Uterus (tissue), 4 donors: ENCODE data around the gene PTX4. TPM values are rescaled to one million over a fixed set of nuclear protein-coding genes. Genes with fewer than 3 reads are reported as not detected.

ENCODE experiments used
- DNase-seq, 2 donors: peaks; one replicate each; pipeline ENCODE4 v3.0.0-alpha.2; 2019 to 2020
- H3K27ac ChIP-seq, 2 donors: fragments of 200-600 bp; sonication (generic); 1 replicate in 1 of 2; 2 replicates in 1 of 2; pipeline ENCODE4 v1.5.1; 2016 to 2018
- H3K27me3 ChIP-seq, 2 donors: fragments of 200-600 bp; sonication (generic); one replicate each; pipeline ENCODE4 v1.5.1; 2018 to 2019; ENCODE audit warnings: control low read depth in 1 of 2
- H3K36me3 ChIP-seq, 2 donors: fragments of 200-600 bp; sonication (generic); one replicate each; pipeline ENCODE4 v1.5.1; 2019; ENCODE audit warnings: control low read depth in 1 of 2
- H3K4me1 ChIP-seq, 2 donors: fragments of 200-600 bp; sonication (generic); one replicate each; pipeline ENCODE4 v1.5.1; 2018 to 2019; ENCODE audit warnings: control low read depth in 1 of 2
- H3K4me3 ChIP-seq, 2 donors: fragments of 200-600 bp; sonication (generic); 1 replicate in 1 of 2; 2 replicates in 1 of 2; pipeline ENCODE4 v1.5.1; 2018 to 2019; ENCODE audit warnings: mild to moderate bottlenecking in 1 of 2
- H3K9me3 ChIP-seq, 2 donors: fragments of 200-600 bp; sonication (generic); one replicate each; pipeline ENCODE4 v1.5.1; 2019; ENCODE audit warnings: control low read depth in 1 of 2
- CTCF ChIP-seq, 4 experiments: fragments of 200-600 bp in 2 of 4; fragments of 450-650 bp in 2 of 4; sonication (generic) in 2 of 4; IDR thresholded peaks; one replicate each; pipeline ENCODE4 v1.5.1; 2016 to 2019; ENCODE audit warnings: antibody characterized with exemption in 4 of 4, mild to moderate bottlenecking in 2 of 4, moderate library complexity in 1 of 4
- POLR2A ChIP-seq, 2 donors: fragments of 450-650 bp; IDR thresholded peaks; one replicate each; pipeline ENCODE4 v1.6.1; 2016; ENCODE audit warnings: antibody characterized with exemption in 2 of 2, mild to moderate bottlenecking in 1 of 2, moderate library complexity in 1 of 2
- intact Hi-C: fragments of 100-400 bp; cut with DNase I; formaldehyde crosslinking; loops from one replicate; pipeline ENCODE4 v1.15.1; 2023; ENCODE audit warnings: low total_unique reads
- total RNA-seq, 4 donors: library from RNA; depleted of rRNA in 3 of 4; stranded (reverse); fragments of >200 nt in 3 of 4; gene quantifications; one replicate each; pipeline versions ENCODE4 v1.1.0 to v1.2.4, GENCODE V29; 2014 to 2023
- donor health status: DM: yes; HTN: yes; CAD: no.

The PTX4 gene
- under 1 TPM in 2 of 4 donors, not detected in 2; 0.28 to 0.52 TPM for total RNA-seq

GRCh38 chr16:1488619-1489018, at the start of gene PTX4:
Gene PTX4 (minus strand): TSS chr16:1488944. CDS start chr16:1488909, 35 bp downstream.
- H3K27ac ChIP-seq = no peak within 1 kb of the TSS
- intact Hi-C loops = no loop called here

GRCh38 chr16:1537763-1538289, 49.1 kb upstream of the PTX4 start:
- Histone ChIP-seq H3K9me3 (no peaks in the 10 kb centered on the region), H3K36me3 (no peaks in the 10 kb centered on the region), H3K27ac (peak overlapping the region in 1 of 2 donors; percentile 87), H3K4me3 (no peak overlapping the region), H3K4me1 (peaks cover 0 to 15% of the 10 kb centered on the region in 2 donors), H3K27me3 (no peaks in the 10 kb centered on the region)
- no peak for DNase-seq
- intact Hi-C loops = no loop called here
- TF ChIP-seq CTCF (IDR thresholded peaks at IDR 0.05) (no peak), POLR2A (IDR thresholded peaks at IDR 0.05) (no peak)

More at GRCh38 chr16:1488619-1489018, at the start of gene PTX4:
- DNase-seq = no peak
- H3K27me3 ChIP-seq = no peaks in the 10 kb centered on the region
- TF ChIP-seq CTCF (IDR thresholded peaks at IDR 0.05) = no peak
- no peak for TF ChIP-seq POLR2A (IDR thresholded peaks at IDR 0.05)
- no peaks in the 10 kb centered on the region for H3K36me3 ChIP-seq
- no peak within 1 kb of the TSS for H3K4me3 ChIP-seq
- no peaks in the 10 kb centered on the region for H3K9me3 ChIP-seq
- no peaks in the 10 kb centered on the region for H3K4me1 ChIP-seq

GRCh38 chr16:1537138-1537577, 48.4 kb upstream of the PTX4 start:
- H3K4me3 ChIP-seq = no peak overlapping the region
- TF ChIP-seq POLR2A (IDR thresholded peaks at IDR 0.05) (no peak), CTCF (IDR thresholded peaks at IDR 0.05) (no peak)
- H3K9me3 ChIP-seq = no peaks in the 10 kb centered on the region
- no peaks in the 10 kb centered on the region for H3K27me3 ChIP-seq
- peak overlapping the region; percentile 87 to 89 for H3K27ac ChIP-seq
- intact Hi-C loops = no loop called here
- no peak for DNase-seq
- H3K36me3 ChIP-seq = no peaks in the 10 kb centered on the region
- peaks cover 0 to 16% of the 10 kb centered on the region in 2 donors for H3K4me1 ChIP-seq

- no peak for DNase-seq
- intact Hi-C loops = no loop called here
- no peak for TF ChIP-seq CTCF (IDR thresholded peaks at IDR 0.05)
- no peak for TF ChIP-seq POLR2A (IDR thresholded peaks at IDR 0.05)
- peaks cover 0 to 21% of the 10 kb centered on the region in 2 donors for H3K4me1 ChIP-seq
- no peak overlapping the region for H3K4me3 ChIP-seq
- no peaks in the 10 kb centered on the region for H3K27me3 ChIP-seq
- H3K9me3 ChIP-seq = no peaks in the 10 kb centered on the region
- peak overlapping the region; percentile 87 to 89 for H3K27ac ChIP-seq
- H3K36me3 ChIP-seq = no peaks in the 10 kb centered on the region
Observed at GRCh38 chr16:1536601-1537000, 47.9 kb upstream of the PTX4 start.

GRCh38 chr16:1535391-1536291, 46.9 kb upstream of the PTX4 start:
- Histone ChIP-seq H3K27ac (peak overlapping the region; percentile 87 to 89), H3K36me3 (no peaks in the 10 kb centered on the region), H3K4me1 (peaks cover 0 to 27% of the 10 kb centered on the region in 2 donors), H3K4me3 (peak overlapping the region; percentile 48 to 54), H3K9me3 (no peaks in the 10 kb centered on the region), H3K27me3 (no peaks in the 10 kb centered on the region)
- DNase-seq = no peak
- TF ChIP-seq POLR2A (IDR thresholded peaks at IDR 0.05) (no peak), CTCF (IDR thresholded peaks at IDR 0.05) (no peak)
- intact Hi-C loops = no loop called here
